HG02870 (cell line): ENCODE measurements around the gene FRMD8.

ENCODE experiments used
- ATAC-seq: cut with Tn5 transposase; IDR thresholded peaks from one replicate; pipeline ENCODE4 v1.9.1; 2021; ENCODE audit warnings: mild to moderate bottlenecking, moderate library complexity; ENCODE audit not compliant: unreplicated experiment

The FRMD8 gene

GRCh38 chr11:65386307-65387140 is at the start of gene FRMD8:
Gene FRMD8 (plus strand): TSS chr11:65386637. CDS start chr11:65387037, 400 bp downstream.
- ATAC-seq = no peak

- no peak for ATAC-seq
These were observed 47.8 kb upstream of the FRMD8 start for GRCh38 chr11:65338676-65339075.

- no peak for ATAC-seq
These were observed 46.2 kb upstream of the FRMD8 start for GRCh38 chr11:65340226-65340625.

GRCh38 chr11:65341856-65342255 is 44.6 kb upstream of the FRMD8 start:
- ATAC-seq = no peak

- ATAC-seq = no peak
These were observed 34.9 kb upstream of the FRMD8 start for GRCh38 chr11:65351511-65351910.

- no peak for ATAC-seq
These were observed 33.7 kb upstream of the FRMD8 start for GRCh38 chr11:65352783-65353182.

- no peak for ATAC-seq
These were observed 33.1 kb upstream of the FRMD8 start for GRCh38 chr11:65353376-65353775.

- no peak for ATAC-seq
These were observed 32.6 kb upstream of the FRMD8 start for GRCh38 chr11:65353900-65354264.

- peak; percentile 86 for ATAC-seq
These were observed 32.0 kb upstream of the FRMD8 start, which contains the start of gene TIGD3 for GRCh38 chr11:65354265-65355012. Gene TIGD3 (plus strand): TSS chr11:65354751. CDS start chr11:65355809, 1,058 bp downstream.

GRCh38 chr11:65355013-65355775 is 31.2 kb upstream of the FRMD8 start:
- ATAC-seq = peak; percentile 24

- ATAC-seq = no peak
These were observed 30.6 kb upstream of the FRMD8 start for GRCh38 chr11:65355776-65356393.

GRCh38 chr11:65356394-65356972 is 30.0 kb upstream of the FRMD8 start:
- ATAC-seq = no peak

- ATAC-seq = no peak
These were observed 28.5 kb upstream of the FRMD8 start for GRCh38 chr11:65357856-65358356.

- ATAC-seq = no peak
These were observed 24.0 kb upstream of the FRMD8 start for GRCh38 chr11:65362320-65362931.

- no peak for ATAC-seq
These were observed 23.5 kb upstream of the FRMD8 start for GRCh38 chr11:65362966-65363365.

GRCh38 chr11:65363770-65364169 is 22.7 kb upstream of the FRMD8 start:
- ATAC-seq = no peak

GRCh38 chr11:65366340-65366773 is 20.1 kb upstream of the FRMD8 start:
- no peak for ATAC-seq

- ATAC-seq = no peak
These were observed 15.8 kb upstream of the FRMD8 start for GRCh38 chr11:65370659-65371049.

- ATAC-seq = no peak
These were observed 12.4 kb upstream of the FRMD8 start for GRCh38 chr11:65373839-65374580.
